ENCODE results near the gene MARCHF2. TPM values are rescaled to one million over a fixed set of nuclear protein-coding genes. Genes with fewer than 3 reads are reported as not detected.
A peak's percentile ranks its signal among the peaks of the same experiment; 100 is the strongest.

Gene MARCHF2
- total RNA-seq, 1 experiment from 2014 or later = 27.5 TPM

DNA sequence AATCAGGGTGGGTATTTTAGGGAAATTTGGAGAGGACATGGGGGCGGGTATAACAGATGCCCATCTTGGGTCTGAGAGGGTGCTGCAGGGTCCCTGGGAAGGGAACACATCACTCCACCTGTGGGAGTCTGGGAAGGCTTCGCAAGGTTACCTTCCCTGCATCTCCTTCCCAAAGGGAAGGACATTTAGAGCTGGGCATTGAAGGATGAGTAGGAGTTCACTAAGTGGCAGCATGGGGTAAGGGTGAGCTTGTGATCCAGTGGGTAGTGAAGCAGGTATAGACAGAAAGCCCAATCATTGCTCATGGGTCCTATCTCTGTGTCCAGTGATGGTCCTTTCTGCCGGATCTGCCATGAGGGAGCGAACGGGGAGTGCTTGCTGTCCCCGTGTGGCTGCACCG lies 13.2 kb downstream of the MARCHF2 start:
- peaks cover 0 to 4% of the 10 kb centered on the region in 2 experiments; a peak in 1 of 4 replicates for H3K4me1 Mint-ChIP-seq
- no peak overlapping the region for H2BK5ac ChIP-seq (ENCODE audit: insufficient read length, low read length)
- no peak overlapping the region for H2AFZ ChIP-seq (ENCODE audit: low read length)
- no peak overlapping the region for H3K27ac ChIP-seq (ENCODE audit: insufficient read length, low read depth, low read length)
- H3K9me3 Mint-ChIP-seq = no peaks in the 10 kb centered on the region; a peak in 1 of 5 replicates
- H3K27me3 ChIP-seq (ENCODE audit: insufficient read depth, low read length) = no peaks in the 10 kb centered on the region
- no peaks in the 10 kb centered on the region for H3K23me2 ChIP-seq (ENCODE audit: insufficient read length, low read depth, low read length, poor library complexity, severe bottlenecking)
- no peaks in the 10 kb centered on the region for H3K27me3 Mint-ChIP-seq (ENCODE audit: low read depth)
- no peak overlapping the region for H3K56ac ChIP-seq (ENCODE audit: insufficient read length, low read depth, low read length)
- no peak overlapping the region for H3K18ac ChIP-seq (ENCODE audit: insufficient read length, low read depth, low read length)
- TF ChIP-seq CTCF (conservative IDR thresholded peaks at IDR 0.05) = no peak
- no peaks in the 10 kb centered on the region for H3K9me3 ChIP-seq (ENCODE audit: control insufficient read depth, low read depth, low read length)
- no peak overlapping the region for H2BK120ac ChIP-seq (ENCODE audit: low read depth, low read length, poor library complexity, severe bottlenecking)
- H4K20me1 ChIP-seq (ENCODE audit: control insufficient read depth, insufficient read depth, insufficient read length) = no peaks in the 10 kb centered on the region
- peaks cover 4 to 15% (median 5%) of the 10 kb centered on the region in 3 experiments; a peak in 5 of 7 replicates for H3K36me3 Mint-ChIP-seq (ENCODE audit: insufficient read depth in 1 of 3, low read depth in 3 of 3)
- no peak overlapping the region for H3K14ac ChIP-seq (ENCODE audit: insufficient read depth, low read length)
- H3K4me2 ChIP-seq (ENCODE audit: insufficient read depth, insufficient read length, low read length) = no peak overlapping the region
- no peak overlapping the region for H3K9ac ChIP-seq (ENCODE audit: extremely low read depth, insufficient read length, low read length)
- H2BK15ac ChIP-seq (ENCODE audit: low read depth, low read length) = no peak overlapping the region; the same call in 1 of the 2 replicates
- no peak overlapping the region for H4K5ac ChIP-seq (ENCODE audit: insufficient read length, low read depth, low read length)
- H3T11ph ChIP-seq (ENCODE audit: low read length) = no peak overlapping the region
- no peak overlapping the region for H3K4ac ChIP-seq (ENCODE audit: low read depth, low read length)
- DNase-seq = no peak
- no peaks in the 10 kb centered on the region for H3K79me1 ChIP-seq (ENCODE audit: insufficient read depth, low read depth, low read length, poor library complexity, severe bottlenecking)
- peak overlapping the region in 1 of 2 experiments; percentile 21; a peak in 1 of 5 replicates for H3K4me3 Mint-ChIP-seq
- H3K27ac Mint-ChIP-seq = peak overlapping the region; percentile 12 to 56 (median 28); a peak in 3 of 7 replicates
- H3K4me1 ChIP-seq (ENCODE audit: insufficient read depth, low read length) = no peaks in the 10 kb centered on the region
- no CpG with 5 or more reads among the region's 7 CpGs for WGBS (ENCODE audit: extremely low coverage, insufficient read length, low lambda C conversion rate)
- H2AK5ac ChIP-seq (ENCODE audit: insufficient read length, low read length) = no peak overlapping the region
- no peaks in the 10 kb centered on the region for H3K79me2 ChIP-seq (ENCODE audit: insufficient read depth, low read length)
- no peak overlapping the region for H2BK20ac ChIP-seq (ENCODE audit: low read depth, low read length, poor library complexity, severe bottlenecking)
- H3K23ac ChIP-seq (ENCODE audit: insufficient read length, low read depth, low read length) = no peak overlapping the region
- H4K91ac ChIP-seq (ENCODE audit: insufficient read length, low read depth, low read length) = no peak overlapping the region
- no peak overlapping the region for H2BK12ac ChIP-seq (ENCODE audit: insufficient read length, low read depth, low read length)
- no peak overlapping the region for H4K8ac ChIP-seq (replicated peaks; ENCODE audit: insufficient read length, low read depth, low read length)

Measured in H9 (cell line).